ENCODE data around the gene TGFBR3. TPM values are rescaled to one million over a fixed set of nuclear protein-coding genes. Genes with fewer than 3 reads are reported as not detected.
A peak's percentile ranks its signal among the peaks of the same experiment; 100 is the strongest.

TGFBR3 gene
- total RNA-seq, 6 experiments from 2014 or later, result 5.8 to 21.1 (median 19.0) TPM

DNA sequence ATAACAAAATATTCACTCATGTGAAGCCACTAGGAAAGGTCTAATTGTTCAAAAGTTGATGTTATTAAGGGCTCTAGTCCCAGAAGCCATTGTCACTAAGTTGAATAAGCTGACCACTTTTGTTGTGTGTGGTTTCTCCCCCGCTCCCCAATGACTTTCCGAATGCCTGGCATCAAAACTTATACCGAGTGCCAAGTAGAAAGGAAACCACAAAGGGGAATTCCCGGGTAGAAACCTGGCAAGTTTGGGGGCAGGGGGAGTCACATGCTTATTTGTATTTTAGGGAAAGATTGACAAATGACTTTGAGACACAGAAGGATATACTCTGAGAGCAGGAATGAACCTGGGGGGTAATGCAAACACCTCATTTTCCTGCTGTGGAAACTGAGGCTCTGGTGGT lies 154.1 kb downstream of the TGFBR3 start:
- H3K9me3 Mint-ChIP-seq, result no peaks in the 10 kb centered on the region
- DNase-seq, result no peak
- peaks cover 51% of the 10 kb centered on the region for H3K36me3 Mint-ChIP-seq (ENCODE audit: low read depth)
- peak overlapping the region; percentile 75; the same call in 1 of the 2 replicates for H3K4me3 Mint-ChIP-seq
- peaks cover 6% of the 10 kb centered on the region for H3K27me3 Mint-ChIP-seq (ENCODE audit: insufficient read depth)
- no peak for TF ChIP-seq CTCF (IDR thresholded peaks at IDR 0.05)
- peak overlapping the region; percentile 86 for H3K27ac Mint-ChIP-seq
- peaks cover 65% of the 10 kb centered on the region for H3K4me1 Mint-ChIP-seq (ENCODE audit: low read depth)

- Mint-ChIP-seq H3K9me3 (no peaks in the 10 kb centered on the region), H3K27me3 (ENCODE audit: insufficient read depth) (peaks cover 6% of the 10 kb centered on the region), H3K4me1 (ENCODE audit: low read depth) (peaks cover 65% of the 10 kb centered on the region), H3K36me3 (ENCODE audit: low read depth) (peaks cover 55% of the 10 kb centered on the region), H3K4me3 (no peak overlapping the region; the same call in 1 of the 2 replicates), H3K27ac (peak overlapping the region; percentile 86)
- TF ChIP-seq CTCF (IDR thresholded peaks at IDR 0.05), result no peak
- no peak for DNase-seq
Observed at GRCh38 chr1:91730801-91731732, 154.9 kb downstream of the TGFBR3 start.

DNA sequence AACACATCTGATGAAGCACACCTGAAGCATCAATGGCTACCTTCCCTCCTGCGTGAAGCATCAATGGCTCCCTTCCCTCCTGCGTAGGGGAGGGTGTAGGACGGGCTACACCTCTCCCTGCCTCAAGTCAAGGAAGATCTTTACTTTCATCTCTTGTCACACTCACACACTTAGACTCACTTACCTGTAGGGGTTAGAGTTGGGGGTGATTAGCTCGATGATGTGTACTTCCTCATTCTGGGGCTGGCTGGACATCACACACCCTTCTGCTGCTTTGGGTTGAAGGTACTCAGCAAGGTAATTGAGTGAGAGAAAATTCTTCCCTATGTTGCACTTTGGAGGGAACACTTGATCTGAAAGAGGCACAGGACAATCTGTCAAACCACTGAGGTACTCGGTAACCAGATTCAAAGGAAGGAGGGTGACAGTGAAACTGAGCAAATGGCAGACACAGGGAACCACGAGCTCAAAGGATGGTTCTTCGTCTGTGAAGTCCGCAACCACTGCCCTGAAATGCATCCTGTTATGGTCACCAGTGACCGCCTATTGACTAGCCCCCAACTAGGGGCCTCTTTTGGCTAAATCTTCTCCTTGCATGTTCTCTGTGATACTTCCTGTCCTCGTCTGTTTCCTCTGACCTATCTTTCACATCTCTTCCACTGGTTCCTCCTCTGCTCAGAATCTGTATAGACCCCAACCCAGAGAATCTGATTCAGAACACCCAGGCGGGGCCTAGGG lies 156.2 kb downstream of the TGFBR3 start:
- H3K27ac Mint-ChIP-seq, result no peak overlapping the region
- TF ChIP-seq CTCF (IDR thresholded peaks at IDR 0.05), result no peak
- peaks cover 54% of the 10 kb centered on the region for H3K36me3 Mint-ChIP-seq (ENCODE audit: low read depth)
- H3K27me3 Mint-ChIP-seq (ENCODE audit: insufficient read depth), result peaks cover 6% of the 10 kb centered on the region
- no peaks in the 10 kb centered on the region for H3K9me3 Mint-ChIP-seq
- H3K4me3 Mint-ChIP-seq, result no peak overlapping the region
- H3K4me1 Mint-ChIP-seq (ENCODE audit: low read depth), result peaks cover 65% of the 10 kb centered on the region
- DNase-seq, result no peak

DNA sequence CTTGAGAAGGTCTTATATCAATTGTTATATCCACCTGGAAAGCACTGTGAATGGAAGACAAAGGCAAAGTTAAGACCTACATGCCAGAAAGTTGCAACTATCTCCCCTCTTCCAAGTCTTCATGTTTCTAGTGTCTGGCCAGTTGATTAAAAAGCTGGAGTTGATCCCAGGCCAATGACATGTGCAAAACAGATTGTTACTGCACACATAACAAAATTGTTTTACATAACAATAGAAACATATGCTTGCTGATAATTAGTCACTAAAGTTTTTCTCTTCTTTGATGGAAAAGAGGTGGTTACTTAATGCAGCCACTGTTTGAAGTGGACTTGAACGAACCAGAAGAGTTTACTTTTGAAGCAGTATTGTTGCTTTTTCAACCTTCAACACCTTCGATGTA lies 158.2 kb downstream of the TGFBR3 start:
- Mint-ChIP-seq H3K4me1 (ENCODE audit: low read depth) (peaks cover 53% of the 10 kb centered on the region), H3K9me3 (no peaks in the 10 kb centered on the region), H3K36me3 (ENCODE audit: low read depth) (peaks cover 43% of the 10 kb centered on the region), H3K27ac (no peak overlapping the region), H3K27me3 (ENCODE audit: insufficient read depth) (peaks cover 5% of the 10 kb centered on the region), H3K4me3 (no peak overlapping the region)
- no peak for TF ChIP-seq CTCF (IDR thresholded peaks at IDR 0.05)
- no peak for DNase-seq

- Mint-ChIP-seq H3K9me3 (no peaks in the 10 kb centered on the region), H3K27me3 (ENCODE audit: insufficient read depth) (peaks cover 2% of the 10 kb centered on the region; the same call in 1 of the 2 replicates), H3K4me3 (peak overlapping the region; percentile 68), H3K36me3 (ENCODE audit: low read depth) (peaks cover 35% of the 10 kb centered on the region), H3K27ac (peak overlapping the region; percentile 94), H3K4me1 (ENCODE audit: low read depth) (peaks cover 37% of the 10 kb centered on the region)
- peak; percentile 89 for DNase-seq
- no peak for TF ChIP-seq CTCF (IDR thresholded peaks at IDR 0.05)
Observed at GRCh38 chr1:91725989-91726721, 159.8 kb downstream of the TGFBR3 start.

Data from HFFc6 (cell line).